Subcutaneous abdominal adipose tissue (tissue), 5 donors: Measurements from ENCODE around the gene MCL1.

ENCODE experiments used
- H3K27ac ChIP-seq: one replicate; pipeline ENCODE4 v1.7.0; 2013; ENCODE audit warnings: low read depth, mild to moderate bottlenecking, inconsistent platforms, low read length, moderate library complexity
- H3K27me3 ChIP-seq, 5 donors: one replicate each; pipeline ENCODE4 v1.7.0; 2013; ENCODE audit warnings: low read length in 5 of 5, inconsistent platforms in 1 of 5; ENCODE audit not compliant: control insufficient read depth in 5 of 5, insufficient read depth in 4 of 5
- H3K36me3 ChIP-seq, 5 donors: one replicate each; pipeline ENCODE4 v1.7.0; 2013; ENCODE audit warnings: low read length in 5 of 5; ENCODE audit not compliant: control insufficient read depth in 5 of 5, insufficient read depth in 5 of 5
- H3K4me1 ChIP-seq, 5 donors: one replicate each; pipeline ENCODE4 v1.7.0; 2013; ENCODE audit warnings: low read length in 5 of 5, mild to moderate bottlenecking in 3 of 5, moderate library complexity in 1 of 5; ENCODE audit not compliant: control insufficient read depth in 5 of 5, insufficient read depth in 5 of 5
- H3K4me3 ChIP-seq, 5 donors: one replicate each; pipeline ENCODE4 v1.7.0; 2013; ENCODE audit warnings: low read length in 5 of 5, low read depth in 1 of 5
- H3K9ac ChIP-seq, 5 donors: one replicate each; pipeline ENCODE4 v1.7.0; 2013; ENCODE audit warnings: low read length in 5 of 5, mild to moderate bottlenecking in 4 of 5, moderate library complexity in 3 of 5
- H3K9me3 ChIP-seq, 5 donors: one replicate each; pipeline ENCODE4 v1.7.0; 2013; ENCODE audit warnings: low read length in 5 of 5; ENCODE audit not compliant: control insufficient read depth in 5 of 5
- donor health status: healthy.
- donor health status: healthy.
- donor health status: healthy.
- donor health status: healthy.
- donor health status: healthy.

Gene MCL1

DNA sequence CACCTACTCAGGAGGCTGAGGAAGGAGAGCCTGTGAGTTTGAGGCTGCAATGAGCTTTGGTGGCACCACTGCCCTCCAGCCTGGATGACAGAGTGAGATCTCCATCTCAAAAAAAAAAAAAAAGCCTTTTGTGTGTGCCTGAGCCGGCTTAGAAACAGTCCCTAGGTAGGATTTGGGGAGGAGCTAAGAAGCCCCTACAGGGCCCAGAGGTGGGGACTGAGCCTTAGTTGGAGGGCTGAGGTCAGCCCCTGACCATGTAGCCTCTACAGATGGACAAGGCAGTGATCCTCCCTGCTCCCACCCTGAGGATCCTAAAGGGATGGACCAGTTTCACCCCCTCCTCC, 27.7 kb downstream of the MCL1 start:
- Histone ChIP-seq H3K27ac (peak overlapping the region; percentile 85), H3K4me1 (peaks cover 8 to 55% (median 50%) of the 10 kb centered on the region in 5 donors), H3K4me3 (peak overlapping the region in 3 of 5 donors; percentile 11 to 69 (median 26)), H3K27me3 (no peaks in the 10 kb centered on the region), H3K36me3 (peaks cover 0 to 22% (median 17%) of the 10 kb centered on the region in 5 donors), H3K9ac (peak overlapping the region in 2 of 5 donors; percentile 8 to 41), H3K9me3 (no peaks in the 10 kb centered on the region)

DNA sequence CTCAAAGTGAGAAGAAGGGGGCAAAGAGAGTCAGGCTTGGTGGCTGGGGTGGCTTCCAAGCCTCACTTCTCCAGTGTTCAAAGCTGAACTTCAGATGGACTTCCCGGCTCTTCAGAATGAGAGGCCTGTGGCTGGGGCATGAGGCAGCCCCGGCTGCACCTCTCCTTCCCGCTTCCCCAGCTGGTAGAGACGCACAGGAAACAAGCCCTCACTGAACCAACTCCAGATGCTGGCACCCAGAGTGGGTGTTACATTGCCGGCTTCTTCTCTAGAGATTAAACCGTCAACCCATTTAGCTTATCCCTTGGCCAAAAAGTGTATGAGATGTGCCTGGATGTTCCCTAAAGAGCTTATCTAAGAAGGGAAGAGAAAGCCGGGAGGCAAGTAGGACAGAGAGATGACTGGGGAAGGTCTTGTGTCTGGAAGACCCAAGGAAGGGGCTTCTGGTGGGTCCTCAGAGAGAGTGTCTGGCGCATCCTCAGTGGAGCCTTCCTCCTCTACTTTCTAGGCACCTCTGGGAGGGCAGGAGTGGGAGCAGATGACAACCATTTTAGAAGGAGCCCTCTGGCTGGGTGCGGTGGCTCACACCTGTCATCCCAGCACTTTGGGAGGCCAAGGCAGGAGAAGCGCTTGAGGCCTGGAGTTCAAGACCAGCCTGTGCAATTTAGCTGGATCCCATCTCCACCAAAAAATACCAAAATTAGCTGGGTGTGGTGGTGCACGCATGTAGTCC, 28.2 kb downstream of the MCL1 start:
- Histone ChIP-seq H3K9me3 (no peaks in the 10 kb centered on the region), H3K4me3 (peak overlapping the region in 3 of 5 donors; percentile 40 to 69 (median 58)), H3K27ac (peak overlapping the region; percentile 85)

DNA sequence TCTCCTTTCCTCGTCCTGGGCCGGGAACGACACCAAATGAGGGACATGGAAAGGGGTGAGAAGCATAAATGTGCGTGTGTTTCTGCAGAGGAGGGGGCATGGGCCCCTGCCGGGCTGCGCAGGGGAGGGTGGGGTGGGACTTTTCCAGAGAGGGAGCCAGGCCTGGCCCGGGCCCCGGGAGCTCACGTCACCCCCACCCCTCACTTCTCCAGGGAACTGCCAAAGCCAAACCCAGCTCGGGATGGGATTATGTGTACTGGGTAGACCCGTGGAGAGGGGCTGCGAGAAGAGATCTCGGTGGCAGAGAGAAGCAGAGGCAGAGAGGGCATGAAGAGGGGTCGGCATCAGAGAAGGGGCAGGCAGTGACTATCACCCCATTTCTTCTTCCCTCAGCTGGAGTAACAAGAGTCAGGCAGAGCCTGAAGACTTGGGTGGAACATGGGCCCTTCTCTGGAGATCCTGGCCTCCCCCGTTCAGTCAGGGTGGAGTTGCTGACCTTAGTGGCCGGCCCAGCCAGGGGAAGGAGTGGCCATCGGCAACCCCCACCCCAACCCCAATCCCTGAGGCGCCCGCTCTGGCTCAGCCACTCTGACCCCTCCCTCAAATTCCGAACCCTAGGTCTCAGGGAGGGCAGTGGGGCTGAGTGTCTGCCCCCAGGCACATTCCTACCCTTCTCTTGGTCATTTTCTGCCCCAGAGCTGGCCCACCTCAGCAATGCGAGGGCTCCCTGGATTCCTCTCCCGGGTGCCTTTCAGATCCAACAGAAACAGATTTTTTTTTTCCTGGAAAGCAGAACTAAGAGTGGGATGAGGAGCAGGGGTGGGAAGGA, 29.0 kb downstream of the MCL1 start:
- H3K4me3 ChIP-seq: peak overlapping the region; percentile 58 to 70 (median 59)
- H3K9ac ChIP-seq: peak overlapping the region in 4 of 5 donors; percentile 56 to 81 (median 75)
- H3K27ac ChIP-seq: peak overlapping the region; percentile 85
- H3K27me3 ChIP-seq: no peaks in the 10 kb centered on the region
- no peaks in the 10 kb centered on the region for H3K9me3 ChIP-seq
- H3K36me3 ChIP-seq: peaks cover 0 to 9% (median 6%) of the 10 kb centered on the region in 5 donors
- H3K4me1 ChIP-seq: peaks cover 8 to 55% (median 50%) of the 10 kb centered on the region in 5 donors

More for the DNA sequence above, 28.2 kb downstream of the MCL1 start:
- Histone ChIP-seq H3K9ac (peak overlapping the region in 3 of 5 donors; percentile 26 to 79 (median 41)), H3K36me3 (peaks cover 0 to 17% (median 14%) of the 10 kb centered on the region in 5 donors), H3K4me1 (peaks cover 8 to 55% (median 50%) of the 10 kb centered on the region in 5 donors), H3K27me3 (no peaks in the 10 kb centered on the region)

DNA sequence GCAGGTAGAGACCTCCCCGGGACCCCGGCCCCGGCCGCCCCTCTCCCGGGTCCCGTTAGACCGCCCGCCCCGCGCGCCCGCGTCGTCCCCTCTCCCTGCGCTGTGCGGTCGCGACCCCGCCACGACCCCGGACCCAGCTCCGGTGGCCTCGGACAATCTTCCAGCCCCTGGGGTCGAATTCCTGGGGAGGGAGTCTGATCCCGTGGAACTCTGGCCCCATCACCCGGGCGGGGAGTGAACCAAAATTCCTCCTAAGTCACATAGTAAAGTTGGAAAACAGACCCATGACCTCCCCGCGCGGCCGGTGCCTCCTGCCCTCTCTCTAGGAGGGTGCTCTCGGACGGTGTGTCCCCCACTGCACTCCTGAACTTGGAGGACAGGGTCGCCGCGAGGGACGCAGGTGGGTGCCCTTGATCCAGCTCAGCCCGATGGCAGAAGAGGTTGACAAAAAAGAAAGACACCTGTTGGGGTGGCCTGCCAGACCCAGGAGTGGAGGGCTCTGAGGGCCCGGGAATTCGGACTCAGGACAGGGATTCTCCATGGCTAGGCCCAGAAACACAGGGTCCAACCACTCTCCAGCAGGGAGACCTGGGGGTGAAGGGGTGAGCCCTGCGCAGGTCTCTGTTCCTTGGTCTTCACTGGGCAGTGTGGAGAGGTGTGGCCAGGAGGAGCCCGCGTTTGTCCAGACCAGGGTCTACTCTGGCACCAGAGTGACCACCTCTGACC, 29.8 kb downstream of the MCL1 start:
- H3K9me3 ChIP-seq: no peaks in the 10 kb centered on the region
- peaks cover 8 to 55% (median 50%) of the 10 kb centered on the region in 5 donors for H3K4me1 ChIP-seq
- H3K27ac ChIP-seq: peak overlapping the region; percentile 85
- peak overlapping the region in 4 of 5 donors; percentile 56 to 81 (median 75) for H3K9ac ChIP-seq
- no peaks in the 10 kb centered on the region for H3K27me3 ChIP-seq
- H3K36me3 ChIP-seq: peaks cover 0 to 5% (median 1%) of the 10 kb centered on the region in 5 donors
- peak overlapping the region; percentile 58 to 70 (median 59) for H3K4me3 ChIP-seq

DNA sequence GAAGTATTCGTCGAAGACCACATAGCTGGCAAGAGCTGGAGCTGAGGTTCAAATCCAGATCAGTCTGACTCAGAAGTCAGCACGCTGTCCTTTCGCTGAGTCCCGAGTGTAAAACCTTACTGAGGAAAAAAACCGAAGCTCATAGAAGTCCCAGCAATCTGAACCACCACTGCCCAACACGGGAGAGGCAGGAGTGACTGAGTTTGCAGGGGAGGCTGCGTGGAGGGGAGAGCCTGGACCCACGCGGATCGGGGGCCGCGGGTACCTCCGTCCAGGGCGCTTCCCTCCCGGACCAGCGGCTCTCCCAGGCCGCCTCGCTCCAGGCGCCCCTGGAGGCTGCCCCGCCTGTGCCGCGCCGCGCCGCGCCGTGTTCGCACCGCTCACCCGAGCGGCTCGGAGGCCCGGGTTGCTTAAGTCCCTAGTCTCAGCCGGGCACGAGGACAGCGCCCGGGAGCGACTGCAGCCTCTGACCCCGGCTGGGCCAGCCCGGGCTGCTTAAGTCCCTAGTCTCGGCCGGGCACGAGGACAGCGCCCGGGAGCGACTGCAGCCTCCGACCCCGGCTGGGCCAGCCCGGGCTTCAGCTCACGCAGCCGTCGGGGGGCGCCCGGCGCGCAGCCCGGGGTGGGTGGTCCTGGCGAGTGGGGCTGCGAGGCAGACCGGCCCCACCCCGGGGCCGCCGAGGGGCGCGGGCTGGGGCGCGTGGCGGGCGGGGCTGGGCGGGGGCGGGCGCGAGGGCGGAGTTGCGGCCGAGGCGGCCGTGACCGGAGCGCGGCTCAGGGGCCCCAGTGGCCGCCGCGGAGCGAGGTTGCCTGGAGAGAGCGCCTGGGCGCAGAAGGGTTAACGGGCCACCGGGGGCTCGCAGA, 30.5 kb downstream of the MCL1 start, which contains the start of gene ADAMTSL4:
TSS of gene ADAMTSL4 (plus strand) at position 777 of the 864 bp plus-strand sequence. CDS start 2,881 bp downstream, outside the sequence.
- H3K27me3 ChIP-seq: no peaks in the 10 kb centered on the region
- peaks cover 0 to 2% (median 0%) of the 10 kb centered on the region in 5 donors for H3K36me3 ChIP-seq
- H3K4me1 ChIP-seq: peaks cover 8 to 59% (median 52%) of the 10 kb centered on the region in 5 donors
- H3K9me3 ChIP-seq: no peaks in the 10 kb centered on the region
- H3K27ac ChIP-seq: peak within 1 kb of the TSS; percentile 85
- peak within 1 kb of the TSS in 4 of 5 donors; percentile 56 to 81 (median 75) for H3K9ac ChIP-seq
- H3K4me3 ChIP-seq: peak within 1 kb of the TSS; percentile 59 to 70 (median 69)

DNA sequence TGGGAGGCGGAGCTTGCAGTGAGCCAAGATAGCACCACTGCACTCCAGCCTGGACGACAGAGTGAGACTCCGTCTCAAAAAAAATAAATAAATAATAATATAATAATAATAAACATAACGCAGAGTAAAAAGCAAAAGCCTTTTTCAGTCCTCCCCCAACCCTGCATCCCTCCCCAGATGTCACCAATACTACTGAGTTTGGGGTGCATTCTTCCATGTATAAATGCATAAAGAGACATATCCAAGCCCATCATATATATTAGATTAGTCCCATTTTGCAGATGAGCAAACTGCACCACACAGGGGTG, 31.1 kb downstream of the MCL1 start:
- peak overlapping the region; percentile 67 for H3K27ac ChIP-seq
- peak overlapping the region in 3 of 5 donors; percentile 0 to 77 (median 62) for H3K9ac ChIP-seq
- H3K9me3 ChIP-seq: no peaks in the 10 kb centered on the region
- H3K27me3 ChIP-seq: no peaks in the 10 kb centered on the region
- peak overlapping the region; percentile 43 to 70 (median 61) for H3K4me3 ChIP-seq
- H3K36me3 ChIP-seq: peaks cover 0 to 1% (median 0%) of the 10 kb centered on the region in 5 donors
- peaks cover 8 to 56% (median 51%) of the 10 kb centered on the region in 5 donors for H3K4me1 ChIP-seq

DNA sequence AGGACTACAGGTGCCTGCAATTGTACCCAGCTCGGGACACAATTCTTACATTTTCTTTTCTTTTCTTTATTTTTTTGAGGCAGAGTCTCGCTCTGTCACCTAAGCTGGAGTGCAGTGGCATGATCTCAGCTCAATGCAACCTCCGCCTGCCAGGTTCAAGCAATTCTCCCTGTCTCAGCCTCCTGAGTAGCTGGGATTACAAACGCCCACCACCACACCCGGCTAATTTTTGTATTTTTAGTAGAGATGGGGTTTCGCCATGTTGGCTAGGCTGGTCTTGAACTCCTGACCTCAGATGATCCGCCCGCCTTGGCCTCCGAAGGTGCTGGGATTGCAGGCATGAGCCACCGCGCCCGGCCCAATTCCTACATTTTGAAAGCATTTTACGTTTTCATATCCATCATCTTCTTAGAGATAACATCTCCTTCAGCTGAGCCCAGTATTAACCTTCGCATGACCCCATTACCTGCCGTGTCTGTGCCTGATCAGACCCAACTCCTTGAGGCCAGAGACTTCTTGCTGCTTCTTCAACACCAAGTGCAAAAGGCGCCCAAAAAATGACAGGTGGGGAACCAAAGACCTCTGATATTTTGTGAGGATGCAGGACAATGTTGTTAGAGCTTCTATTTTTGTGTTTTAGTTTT, 33.0 kb downstream of the MCL1 start:
- H3K27me3 ChIP-seq: no peaks in the 10 kb centered on the region
- H3K9me3 ChIP-seq: no peaks in the 10 kb centered on the region
- H3K4me3 ChIP-seq: no peak overlapping the region
- H3K27ac ChIP-seq: no peak overlapping the region
- peaks cover 3 to 37% (median 33%) of the 10 kb centered on the region in 5 donors for H3K4me1 ChIP-seq
- H3K9ac ChIP-seq: no peak overlapping the region
- H3K36me3 ChIP-seq: no peaks in the 10 kb centered on the region

DNA sequence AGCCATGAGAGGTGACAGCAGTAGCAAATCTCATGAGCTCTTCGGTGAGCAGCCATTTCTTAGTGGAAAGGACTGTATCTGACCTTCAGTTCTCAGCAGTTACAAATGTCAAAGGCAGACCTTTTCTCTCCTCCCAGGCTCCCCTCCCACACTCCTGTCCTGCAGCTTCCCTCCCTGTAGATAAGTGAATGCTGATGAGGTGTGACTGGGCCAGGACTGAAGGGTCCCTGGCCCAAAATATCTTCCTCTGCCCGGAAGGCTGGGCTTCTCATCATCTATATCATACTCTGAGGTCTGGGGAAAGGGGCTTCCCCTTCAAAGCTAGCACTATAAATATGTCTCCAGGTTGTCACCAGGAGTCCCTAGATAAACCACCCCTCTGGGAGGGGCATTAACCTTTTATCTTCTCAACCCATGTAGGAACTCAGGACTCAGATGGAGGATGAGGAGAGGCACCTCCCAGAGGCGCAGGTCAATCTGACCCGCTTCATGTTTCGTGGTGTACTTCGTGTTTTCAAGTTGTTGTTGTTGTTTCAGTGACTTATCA, 33.9 kb downstream of the MCL1 start:
- Histone ChIP-seq H3K27me3 (no peaks in the 10 kb centered on the region), H3K4me1 (peaks cover 3 to 29% (median 24%) of the 10 kb centered on the region in 5 donors), H3K9me3 (no peaks in the 10 kb centered on the region), H3K4me3 (no peak overlapping the region), H3K9ac (no peak overlapping the region), H3K27ac (no peak overlapping the region), H3K36me3 (no peaks in the 10 kb centered on the region)
